Gastrocnemius medialis (tissue), 4 donors: ENCODE data around the gene PACSIN2. TPM values are rescaled to one million over a fixed set of nuclear protein-coding genes. Genes with fewer than 3 reads are reported as not detected.

ENCODE experiments used
- ATAC-seq, 2 donors: fragments of 150-250 bp; one replicate each; pipeline ENCODE4 v1.9.1; 2016
- DNase-seq, 2 donors: peaks; one replicate each; pipeline ENCODE4 v3.0.0-alpha.2; 2019
- H3K27ac ChIP-seq, 4 donors: fragments of 200-600 bp; sonication (generic); 1 replicate in 1 of 4; 2 replicates in 3 of 4; pipeline ENCODE4 v1.5.1; 2016 to 2018; ENCODE audit warnings: mild to moderate bottlenecking in 2 of 4, moderate library complexity in 1 of 4
- H3K27me3 ChIP-seq, 3 donors: fragments of 200-600 bp; sonication (generic) in 2 of 3; 1 replicate in 1 of 3; 2 replicates in 2 of 3; pipeline versions ENCODE4 v1.5.1 to v1.6.0; 2016 to 2019; ENCODE audit warnings: mild to moderate bottlenecking in 1 of 3, moderate library complexity in 1 of 3
- H3K36me3 ChIP-seq, 2 donors: fragments of 200-600 bp; sonication (generic) in 1 of 2; one replicate each; pipeline ENCODE4 v1.5.1; 2017 to 2018
- H3K4me1 ChIP-seq, 2 donors: fragments of 200-600 bp; sonication (generic) in 1 of 2; one replicate each; pipeline ENCODE4 v1.5.1; 2016 to 2017; ENCODE audit warnings: mild to moderate bottlenecking in 2 of 2
- H3K4me3 ChIP-seq, 4 donors: fragments of 200-600 bp; sonication (generic) in 3 of 4; 1 replicate in 1 of 4; 2 replicates in 3 of 4; pipeline ENCODE4 v1.5.1; 2016 to 2019; ENCODE audit warnings: mild to moderate bottlenecking in 2 of 4
- H3K9me3 ChIP-seq, 3 donors: fragments of 200-600 bp; sonication (generic) in 2 of 3; 1 replicate in 1 of 3; 2 replicates in 2 of 3; pipeline ENCODE4 v1.5.1; 2016 to 2019
- CTCF ChIP-seq, 5 experiments: fragments of 450-650 bp in 3 of 5; fragments of 200-600 bp in 2 of 5; sonication (generic) in 2 of 5; IDR thresholded peaks in 4 of 5; conservative IDR thresholded peaks in 1 of 5; 1 replicate in 4 of 5; 2 replicates in 1 of 5; pipeline ENCODE4 v1.5.1; 2016 to 2019; ENCODE audit warnings: antibody characterized with exemption in 5 of 5, mild to moderate bottlenecking in 3 of 5, moderate library complexity in 3 of 5
- POLR2A ChIP-seq, 2 donors: fragments of 450-650 bp; IDR thresholded peaks; one replicate each; pipeline ENCODE4 v1.6.1; 2017; ENCODE audit warnings: antibody characterized with exemption in 2 of 2, mild to moderate bottlenecking in 2 of 2, moderate library complexity in 2 of 2
- in situ Hi-C, 4 donors: fragments of 200-750 bp; cut with MboI; loops; one replicate each; pipeline versions ENCODE4 v1.15.0 to v1.8.0; 2017; ENCODE audit warnings: low sequenced_read_pairs in 4 of 4
- intact Hi-C: fragments of 100-400 bp; cut with DNase I; formaldehyde crosslinking; loops from one replicate; pipeline ENCODE4 v1.15.1; 2023; ENCODE audit warnings: low total_unique reads
- total RNA-seq, 4 donors: library from RNA; depleted of rRNA; stranded (reverse); fragments of >200 nt; gene quantifications; one replicate each; pipeline versions ENCODE4 v1.1.0 to v1.2.3, GENCODE V29; 2016

The PACSIN2 gene
- total RNA-seq, 4 donors from 2014 or later, result 37.3 to 45.9 (median 39.8) TPM

GRCh38 chr22:42868751-42869251 is 146.1 kb downstream of the PACSIN2 start:
- Histone ChIP-seq H3K27me3 (no peaks in the 10 kb centered on the region), H3K36me3 (peaks cover 0 to 27% of the 10 kb centered on the region in 2 donors), H3K27ac (peak overlapping the region; percentile 79 to 83 (median 81)), H3K4me3 (no peak overlapping the region), H3K4me1 (peaks cover 28 to 30% of the 10 kb centered on the region in 2 donors), H3K9me3 (no peaks in the 10 kb centered on the region)
- ATAC-seq (peak; percentile 72 to 75), DNase-seq (peak; percentile 89 to 94)
- intact Hi-C loops (loop anchor here (2.0 kb wide), 2 partner anchors 90 to 166 kb away; no protein-coding TSS in a partner anchor), in situ Hi-C loops (loop anchor here (5.0 to 25.0 kb wide), 5 partner anchors 84 to 168 kb away; no protein-coding TSS in a partner anchor)
- TF ChIP-seq CTCF (IDR thresholded peaks at IDR 0.05 in 4 of 5, conservative IDR thresholded peaks at IDR 0.05 in 1 of 5), result no peak
- peak in 1 of 2 donors; percentile 24 for TF ChIP-seq POLR2A (IDR thresholded peaks at IDR 0.05)

GRCh38 chr22:42866100-42866499 is 148.8 kb downstream of the PACSIN2 start:
- Histone ChIP-seq H3K4me1 (peaks cover 13 to 22% of the 10 kb centered on the region in 2 donors), H3K27ac (no peak overlapping the region), H3K36me3 (peaks cover 0 to 15% of the 10 kb centered on the region in 2 donors), H3K4me3 (no peak overlapping the region), H3K27me3 (no peaks in the 10 kb centered on the region), H3K9me3 (no peaks in the 10 kb centered on the region)
- intact Hi-C loops, result loop anchor here (2.0 kb wide), 2 partner anchors 103 to 225 kb away; no protein-coding TSS in a partner anchor
- ATAC-seq, result no peak
- TF ChIP-seq CTCF (IDR thresholded peaks at IDR 0.05 in 4 of 5, conservative IDR thresholded peaks at IDR 0.05 in 1 of 5), result no peak
- TF ChIP-seq POLR2A (IDR thresholded peaks at IDR 0.05), result no peak
- in situ Hi-C loops, result loop anchor here (5.0 to 25.0 kb wide), 5 partner anchors 81 to 171 kb away; no protein-coding TSS in a partner anchor
- DNase-seq, result no peak

- Histone ChIP-seq H3K27me3 (no peaks in the 10 kb centered on the region), H3K4me1 (peaks cover 19 to 27% of the 10 kb centered on the region in 2 donors), H3K9me3 (no peaks in the 10 kb centered on the region), H3K36me3 (peaks cover 0 to 9% of the 10 kb centered on the region in 2 donors), H3K4me3 (no peak overlapping the region), H3K27ac (no peak overlapping the region)
- ATAC-seq, result no peak
- in situ Hi-C loops, result loop anchor here (5.0 to 25.0 kb wide), 5 partner anchors 81 to 172 kb away; no protein-coding TSS in a partner anchor
- TF ChIP-seq CTCF (IDR thresholded peaks at IDR 0.05 in 4 of 5, conservative IDR thresholded peaks at IDR 0.05 in 1 of 5), result no peak
- no peak for TF ChIP-seq POLR2A (IDR thresholded peaks at IDR 0.05)
- DNase-seq, result no peak
- intact Hi-C loops, result no loop called here
Measured at GRCh38 chr22:42865536-42865935, 149.4 kb downstream of the PACSIN2 start.

GRCh38 chr22:42863349-42863961 is 151.5 kb downstream of the PACSIN2 start:
- peak overlapping the region in 3 of 4 donors; percentile 9 to 67 (median 19) for H3K27ac ChIP-seq
- intact Hi-C loops, result no loop called here
- no peaks in the 10 kb centered on the region for H3K36me3 ChIP-seq
- in situ Hi-C loops, result loop anchor here (10.0 to 25.0 kb wide), 4 partner anchors 79 to 174 kb away; no protein-coding TSS in a partner anchor
- peaks cover 12 to 18% of the 10 kb centered on the region in 2 donors for H3K4me1 ChIP-seq
- DNase-seq (no peak), ATAC-seq (peak in 1 of 2 donors; percentile 50)
- no peaks in the 10 kb centered on the region for H3K27me3 ChIP-seq
- H3K4me3 ChIP-seq, result no peak overlapping the region
- no peaks in the 10 kb centered on the region for H3K9me3 ChIP-seq
- TF ChIP-seq POLR2A (IDR thresholded peaks at IDR 0.05) (no peak), CTCF (IDR thresholded peaks at IDR 0.05 in 4 of 5, conservative IDR thresholded peaks at IDR 0.05 in 1 of 5) (no peak)
